Amniotic stem cell (primary cell): ENCODE measurements around the gene HLA-DQA1.
"Not testable (repeated sequence)": the region's sequence is repeated elsewhere in the genome, so short reads cannot be mapped to it uniquely, and the experiment has no call there.

ENCODE experiments used
- DNase-seq: peaks from one replicate; lab custom pipeline; 2025; lab: John Stamatoyannopoulos, UW

The HLA-DQA1 gene

DNA sequence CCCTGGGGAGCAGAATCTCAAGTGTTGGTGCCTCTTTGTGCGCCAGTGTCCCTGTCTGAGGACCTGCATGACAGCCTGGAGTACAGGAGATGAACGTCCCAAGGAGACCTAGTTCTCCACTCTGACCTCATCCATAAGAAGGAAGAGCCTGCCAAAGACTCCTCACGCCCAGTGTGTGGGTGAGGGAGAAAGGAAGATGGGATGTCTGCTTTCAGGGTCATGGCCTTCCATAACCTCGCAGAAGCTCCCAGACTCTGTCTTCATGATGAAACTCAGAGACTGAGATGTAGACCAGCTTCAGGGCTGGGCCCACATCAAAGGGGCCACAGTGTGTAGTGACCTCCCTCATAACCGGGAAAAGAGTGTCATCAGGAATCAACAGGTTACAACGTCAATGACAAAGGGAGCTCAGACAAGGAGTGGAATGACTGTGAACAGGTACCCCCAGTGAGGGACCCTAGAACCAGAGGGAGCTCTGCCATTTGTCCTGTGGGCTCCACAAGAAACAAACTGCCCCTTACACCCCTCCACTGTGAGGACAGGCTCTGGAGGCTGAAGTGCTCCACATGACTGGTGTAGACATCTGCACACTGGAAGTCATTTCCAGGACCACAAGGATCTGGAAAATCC lies 21.2 kb downstream of the HLA-DQA1 start:
- no peak for DNase-seq

DNA sequence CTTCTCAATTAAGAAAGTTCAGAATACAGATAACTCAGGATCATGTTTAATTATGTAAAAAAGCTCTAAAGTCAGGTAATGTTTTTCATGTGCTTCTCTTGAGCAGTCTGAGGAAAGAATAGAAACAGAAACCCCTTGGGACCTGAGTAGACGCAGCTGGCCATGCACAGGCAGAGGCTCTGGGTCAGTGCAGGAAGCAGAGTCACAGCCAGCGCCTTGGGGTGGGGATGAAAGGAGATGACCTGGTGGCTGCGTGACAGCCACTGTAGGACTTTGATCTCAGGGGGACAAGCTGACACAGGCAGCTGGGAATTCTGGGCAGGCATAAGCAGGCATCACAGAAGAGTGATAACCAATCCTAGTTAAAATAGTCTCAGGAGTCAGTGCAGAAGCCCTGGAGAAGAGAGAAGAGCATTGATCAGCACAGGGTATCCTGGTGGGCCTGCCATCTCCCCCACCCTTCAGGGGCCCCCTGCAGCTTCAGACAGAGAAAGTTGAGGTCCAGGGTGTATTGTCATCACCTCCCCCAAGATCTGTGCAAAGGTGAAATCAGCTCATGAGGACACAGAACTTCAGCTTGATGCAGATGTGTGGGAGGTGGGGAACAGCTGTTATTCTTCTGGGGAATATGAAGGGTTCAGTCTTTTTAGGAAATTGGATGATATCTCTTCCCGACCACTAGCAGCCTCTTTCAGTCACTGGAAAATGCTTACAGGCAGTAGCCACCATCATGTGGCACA lies 22.8 kb downstream of the HLA-DQA1 start:
- no peak for DNase-seq

DNA sequence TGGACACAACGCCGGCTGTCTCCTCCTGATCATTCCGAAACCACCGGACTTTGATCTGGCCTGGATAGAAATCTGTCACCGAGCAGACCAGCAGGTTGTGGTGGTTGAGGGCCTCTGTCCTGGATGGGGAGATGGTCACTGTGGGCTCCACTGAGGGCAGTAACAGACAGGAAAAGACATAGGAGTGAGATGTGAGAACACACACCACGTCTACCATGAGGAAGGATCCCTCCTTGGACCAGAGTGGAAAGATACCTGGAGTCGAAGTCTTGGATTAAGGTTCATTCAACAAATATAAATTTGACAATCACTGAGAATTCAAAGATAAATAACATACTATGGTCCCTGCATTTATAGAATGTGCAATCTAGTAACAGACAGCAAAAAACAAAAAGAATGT lies 24.9 kb downstream of the HLA-DQA1 start:
- DNase-seq, result no peak

DNA sequence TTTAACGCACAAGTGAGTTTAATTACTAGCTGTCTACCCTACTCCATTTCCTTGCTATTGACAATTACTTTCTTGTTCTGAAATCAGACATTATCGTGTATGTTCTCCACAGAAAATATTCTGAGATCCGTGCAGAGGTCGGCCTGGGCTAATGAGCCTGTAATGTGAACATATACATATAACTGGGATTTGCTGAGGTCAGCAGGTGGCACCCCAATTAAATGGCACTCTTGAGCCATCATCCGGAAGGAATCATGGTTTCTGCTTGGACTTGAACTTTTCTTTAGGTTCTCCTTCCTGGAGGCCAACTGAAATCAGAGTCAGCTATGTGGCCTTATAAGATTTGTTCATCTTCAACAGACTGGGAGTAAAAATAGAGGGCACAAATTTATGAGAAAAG lies 25.6 kb downstream of the HLA-DQA1 start:
- DNase-seq, result no peak

DNA sequence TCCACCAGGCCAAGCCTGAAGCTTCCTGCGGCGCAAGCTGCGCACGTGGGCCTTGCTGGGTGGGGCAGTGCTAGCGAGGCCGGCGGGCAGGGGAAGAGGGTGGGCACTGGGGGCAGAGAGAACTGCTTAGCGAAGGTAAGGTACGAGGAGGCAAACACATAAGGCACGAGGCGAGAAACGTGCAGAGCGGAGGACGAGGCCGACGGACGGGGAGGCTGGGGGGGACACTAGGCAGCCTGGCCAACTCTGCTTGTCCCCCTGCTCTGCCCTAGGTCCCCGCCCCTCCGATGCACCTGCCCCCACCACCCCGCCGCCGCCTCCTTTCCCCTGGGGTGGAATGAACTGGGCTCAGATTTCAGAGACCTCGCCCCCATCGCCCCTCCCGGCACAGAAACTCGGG lies 27.1 kb downstream of the HLA-DQA1 start:
- no peak for DNase-seq

DNA sequence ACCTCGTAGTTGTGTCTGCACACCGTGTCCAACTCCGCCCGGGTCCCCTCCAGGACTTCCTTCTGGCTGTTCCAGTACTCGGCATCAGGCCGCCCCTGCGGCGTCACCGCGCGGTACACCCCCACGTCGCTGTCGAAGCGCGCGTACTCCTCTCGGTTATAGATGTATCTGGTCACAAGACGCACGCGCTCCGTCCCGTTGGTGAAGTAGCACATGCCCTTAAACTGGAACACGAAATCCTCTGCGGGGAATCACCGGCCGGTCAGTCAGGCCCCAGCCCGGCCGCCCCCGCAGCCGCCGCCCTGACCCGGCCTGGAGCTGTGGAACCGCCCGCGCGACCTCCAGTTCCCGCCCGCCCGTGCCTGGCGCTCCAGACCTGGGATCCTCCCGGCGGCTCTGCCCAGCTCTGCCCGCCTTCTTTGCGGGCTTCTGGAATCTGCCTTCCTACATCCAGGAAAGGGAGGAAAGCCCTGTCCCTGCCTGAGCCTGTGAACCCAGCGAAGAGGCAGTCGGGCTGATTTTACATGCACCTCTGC lies 27.7 kb downstream of the HLA-DQA1 start:
- DNase-seq, result no peak

DNA sequence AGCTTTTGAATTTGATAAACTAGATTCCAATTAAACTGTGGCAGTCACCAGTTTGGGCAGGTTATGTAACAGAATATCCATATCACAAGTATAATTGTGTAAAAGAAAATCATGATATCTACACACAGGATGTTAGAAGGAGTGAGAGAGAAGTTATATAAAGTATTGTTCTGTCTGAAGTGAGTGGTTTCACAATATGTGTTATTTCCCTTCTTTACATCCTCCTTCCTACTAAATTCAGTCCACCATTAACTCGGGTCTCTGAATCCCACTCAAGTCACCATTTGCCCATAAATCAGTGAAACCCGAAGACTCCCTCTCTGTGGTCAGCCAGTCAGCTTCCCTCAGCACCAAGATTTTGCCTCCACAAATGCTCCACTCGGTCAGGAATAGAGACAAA lies 28.5 kb downstream of the HLA-DQA1 start:
- no peak for DNase-seq

DNA sequence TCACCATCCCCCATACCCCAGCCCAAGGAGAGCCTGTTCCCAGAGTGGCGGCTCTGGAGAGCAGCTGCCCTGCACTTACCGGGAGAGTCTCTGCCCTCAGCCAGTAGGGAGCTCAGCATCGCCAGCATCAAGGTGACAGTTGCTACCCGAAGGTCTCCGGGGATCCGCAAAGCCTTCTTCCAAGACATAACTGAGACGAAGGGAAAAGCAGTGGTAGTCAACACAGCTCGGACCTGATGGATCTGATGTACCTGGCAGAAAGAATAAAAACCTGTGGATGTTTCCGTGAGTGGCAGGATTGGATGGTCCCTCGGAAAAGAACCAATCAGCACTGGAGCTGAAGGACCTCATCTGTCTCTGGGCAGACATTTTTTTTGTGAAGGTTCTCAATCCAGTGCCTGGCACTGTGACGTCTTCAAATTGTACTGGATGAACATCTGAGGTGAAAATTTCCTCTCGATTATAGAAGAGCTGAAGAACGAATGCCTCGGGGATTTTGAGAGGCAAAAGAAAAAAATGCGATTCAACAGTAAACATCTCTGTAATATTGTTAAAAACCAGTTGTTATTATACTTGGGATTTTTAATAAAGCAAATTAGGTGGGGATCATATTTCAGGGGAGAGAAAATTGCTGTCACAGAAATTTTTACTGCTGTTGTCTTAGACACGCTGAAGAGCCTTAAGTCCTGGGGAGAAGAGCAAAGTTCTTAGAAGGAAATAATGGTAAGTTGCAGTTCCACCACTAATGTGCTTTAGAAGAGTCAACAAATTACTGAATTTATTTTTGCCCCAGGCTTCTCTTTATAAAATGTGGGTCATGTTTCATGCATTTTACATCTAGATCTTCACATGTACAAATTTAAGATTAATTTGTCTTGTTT lies 29.5 kb downstream of the HLA-DQA1 start, which contains the start of gene HLA-DQB1:
Gene HLA-DQB1 (minus strand): TSS at position 238 of the 881 bp plus-strand sequence. CDS start 50 bp downstream, at position 188.
- DNase-seq, result no peak

DNA sequence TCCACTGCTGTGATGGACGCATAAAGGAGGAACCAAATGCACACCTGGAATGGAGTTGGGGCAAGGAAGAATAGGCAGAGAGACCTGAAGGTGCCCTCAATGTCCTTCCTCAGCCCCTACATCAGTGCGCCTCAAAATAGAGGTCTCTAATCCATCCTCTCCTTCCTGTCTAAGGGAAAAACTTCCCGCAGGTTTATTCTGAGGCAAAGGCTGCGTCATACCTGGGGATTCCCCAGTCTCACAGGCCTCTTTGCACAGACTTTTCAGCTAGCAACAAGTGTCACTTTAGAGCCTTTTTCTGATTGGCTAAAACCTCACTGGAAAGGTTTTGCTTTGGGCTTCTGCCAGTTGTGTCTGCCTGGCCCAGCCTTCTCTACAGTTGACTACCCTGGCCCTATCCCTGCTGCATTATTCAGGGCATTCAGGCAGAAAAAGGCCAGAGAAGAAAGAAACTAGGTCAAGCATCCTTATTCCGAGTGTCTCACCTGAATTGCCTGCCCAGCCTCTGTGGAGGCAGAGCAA lies 31.1 kb downstream of the HLA-DQA1 start:
- no peak for DNase-seq

DNA sequence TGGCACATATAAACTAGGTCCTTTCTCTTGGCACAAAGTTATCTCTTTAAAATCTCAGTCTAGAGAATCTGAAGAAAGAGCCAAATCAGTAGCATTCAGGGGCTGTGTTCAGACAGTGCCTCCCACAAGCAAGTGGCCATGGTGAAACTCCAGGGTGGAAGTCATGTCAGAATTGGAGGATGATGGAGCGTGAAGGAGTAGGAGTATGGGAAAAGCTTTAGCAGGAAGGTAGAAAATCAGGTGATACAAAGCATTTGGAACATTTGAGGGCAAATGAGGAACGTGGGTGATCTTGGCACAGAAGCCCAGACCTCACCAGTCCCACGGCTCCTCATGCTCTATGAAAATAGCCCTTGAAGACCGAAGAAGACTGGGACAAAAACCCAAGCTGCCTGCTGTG lies 32.0 kb downstream of the HLA-DQA1 start:
- DNase-seq, result no peak

DNA sequence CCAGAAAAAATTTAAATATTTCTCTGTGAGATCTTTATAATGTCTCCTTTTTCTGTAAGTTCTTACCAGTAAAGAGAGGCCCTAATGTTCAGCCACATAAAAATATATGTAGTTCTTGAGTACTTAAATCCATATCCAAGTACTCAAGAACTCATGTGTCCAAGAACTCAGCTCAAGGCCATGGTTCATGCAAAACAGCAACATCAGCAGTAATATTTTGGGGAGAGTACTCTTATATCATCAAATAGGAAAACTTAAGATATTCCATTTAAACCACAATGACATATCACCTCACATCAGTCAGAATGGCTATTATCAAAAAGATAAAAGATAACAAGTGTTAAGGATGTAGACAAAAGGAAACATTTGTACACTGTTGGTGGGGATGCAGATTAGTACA lies 32.7 kb downstream of the HLA-DQA1 start:
- DNase-seq, result no peak

DNA sequence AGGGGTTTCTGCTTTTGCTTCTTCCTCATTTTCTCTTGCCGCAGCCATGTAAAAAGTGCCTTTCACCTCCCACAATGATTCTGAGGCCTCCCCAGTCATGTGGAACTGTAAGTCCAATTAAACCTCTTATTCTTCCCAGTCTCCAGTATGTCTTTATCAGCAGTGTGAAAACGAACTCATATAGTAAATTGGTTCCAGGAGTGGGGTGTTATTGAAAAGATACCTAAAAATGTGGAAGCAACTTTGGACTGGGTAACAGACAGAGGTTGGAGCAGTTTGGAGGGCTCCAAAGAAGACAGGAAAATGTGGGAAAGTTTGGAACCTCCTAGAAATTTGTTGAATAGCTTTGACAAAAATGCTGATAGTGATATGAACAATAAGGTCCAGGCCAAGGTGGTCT lies 34.7 kb downstream of the HLA-DQA1 start:
- not testable (repeated sequence) for DNase-seq

DNA sequence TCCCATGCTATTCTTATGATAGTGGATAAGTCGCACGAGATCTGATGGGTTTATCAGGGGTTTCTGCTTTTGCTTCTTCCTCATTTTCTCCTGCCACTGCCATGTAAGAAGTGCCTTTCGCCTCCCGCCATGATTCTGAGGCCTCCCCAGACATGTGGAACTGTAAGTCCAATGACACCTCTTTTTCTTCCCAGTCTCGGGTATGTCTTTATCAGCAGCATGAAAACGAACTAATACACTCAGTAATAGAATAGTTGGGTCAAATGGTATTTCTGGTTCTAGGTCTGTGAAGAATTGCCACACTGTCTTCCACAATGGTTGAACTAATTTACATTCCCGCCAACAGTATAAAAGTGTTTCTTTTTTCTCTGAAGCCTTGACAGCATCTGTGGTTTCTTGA lies 36.9 kb downstream of the HLA-DQA1 start:
- not testable (repeated sequence) for DNase-seq

DNA sequence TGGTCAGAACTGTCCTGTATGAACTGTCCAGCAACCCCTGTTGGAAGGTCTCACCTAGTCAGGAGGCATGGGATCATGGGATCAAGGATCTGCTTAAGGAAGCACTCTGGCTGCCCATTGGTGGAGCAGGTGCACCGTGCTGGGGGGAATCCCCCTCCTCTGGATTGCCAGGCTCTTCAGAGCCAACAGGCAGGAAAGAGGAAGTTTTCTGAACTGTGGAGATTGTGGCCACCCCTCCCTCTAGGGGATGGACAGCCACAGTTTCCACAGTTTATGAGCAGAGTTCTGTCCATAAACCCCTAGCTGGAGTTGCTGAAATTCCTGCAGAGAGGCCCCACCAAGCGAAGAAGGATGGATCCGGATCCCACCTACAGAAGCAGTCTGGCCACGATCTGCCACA lies 42.3 kb downstream of the HLA-DQA1 start:
- no peak for DNase-seq

DNA sequence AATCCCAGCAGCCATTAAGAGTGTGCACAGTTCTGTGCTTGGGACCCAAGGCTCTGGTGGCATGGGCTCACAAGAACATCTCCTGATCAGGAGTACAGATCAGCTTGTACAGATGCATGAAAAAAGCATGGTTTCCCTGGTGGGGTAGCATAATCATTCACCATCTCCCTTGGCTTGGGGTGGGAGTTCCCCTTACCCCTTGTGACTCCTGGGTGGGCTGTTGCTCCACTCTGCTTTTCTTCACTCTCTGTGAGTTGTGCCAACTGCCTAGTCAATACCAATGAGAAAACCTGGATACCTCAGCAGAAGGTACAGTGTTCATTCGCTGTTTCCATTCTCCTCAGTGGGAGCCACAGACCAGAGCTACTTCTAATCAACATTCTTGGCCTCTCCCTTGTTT lies 42.8 kb downstream of the HLA-DQA1 start:
- no peak for DNase-seq

DNA sequence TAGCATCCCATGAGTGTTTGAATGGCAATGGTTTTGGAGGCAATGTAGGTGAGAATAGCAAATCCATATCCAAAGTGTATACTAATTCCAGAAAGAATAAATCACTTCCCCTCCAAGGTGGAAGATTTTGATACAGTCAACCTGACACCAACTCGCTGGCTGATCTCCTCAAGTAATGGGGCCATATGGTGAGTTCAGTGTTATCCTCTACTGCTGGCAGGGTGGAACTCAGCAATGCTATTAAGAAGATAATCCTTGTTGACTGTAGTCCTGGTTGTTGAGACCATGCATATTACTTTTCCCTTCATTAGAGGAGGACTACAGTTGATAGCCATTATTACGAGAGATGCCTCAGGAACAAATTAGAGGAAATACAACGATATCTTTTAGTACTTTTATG lies 47.0 kb downstream of the HLA-DQA1 start:
- DNase-seq, result no peak

DNA sequence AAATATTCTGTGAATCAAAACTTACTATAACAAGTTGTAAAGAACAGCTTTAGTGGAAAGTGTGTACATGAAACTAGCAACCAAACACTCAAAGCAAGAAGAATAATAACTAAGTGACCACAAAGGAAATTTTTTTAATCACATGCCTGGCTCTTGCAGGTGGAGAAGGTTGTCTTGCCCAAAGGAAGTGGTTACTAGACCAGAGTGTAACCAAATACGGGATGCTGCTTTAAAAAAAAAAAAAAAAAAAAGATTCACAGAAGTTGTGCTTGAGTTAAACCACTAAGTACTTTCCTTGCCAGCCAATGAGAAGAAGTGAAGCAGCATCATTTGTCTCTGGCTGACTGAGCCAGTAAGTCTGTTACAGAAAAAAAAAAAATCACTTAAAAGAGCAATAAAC lies 48.4 kb downstream of the HLA-DQA1 start:
- DNase-seq, result no peak

DNA sequence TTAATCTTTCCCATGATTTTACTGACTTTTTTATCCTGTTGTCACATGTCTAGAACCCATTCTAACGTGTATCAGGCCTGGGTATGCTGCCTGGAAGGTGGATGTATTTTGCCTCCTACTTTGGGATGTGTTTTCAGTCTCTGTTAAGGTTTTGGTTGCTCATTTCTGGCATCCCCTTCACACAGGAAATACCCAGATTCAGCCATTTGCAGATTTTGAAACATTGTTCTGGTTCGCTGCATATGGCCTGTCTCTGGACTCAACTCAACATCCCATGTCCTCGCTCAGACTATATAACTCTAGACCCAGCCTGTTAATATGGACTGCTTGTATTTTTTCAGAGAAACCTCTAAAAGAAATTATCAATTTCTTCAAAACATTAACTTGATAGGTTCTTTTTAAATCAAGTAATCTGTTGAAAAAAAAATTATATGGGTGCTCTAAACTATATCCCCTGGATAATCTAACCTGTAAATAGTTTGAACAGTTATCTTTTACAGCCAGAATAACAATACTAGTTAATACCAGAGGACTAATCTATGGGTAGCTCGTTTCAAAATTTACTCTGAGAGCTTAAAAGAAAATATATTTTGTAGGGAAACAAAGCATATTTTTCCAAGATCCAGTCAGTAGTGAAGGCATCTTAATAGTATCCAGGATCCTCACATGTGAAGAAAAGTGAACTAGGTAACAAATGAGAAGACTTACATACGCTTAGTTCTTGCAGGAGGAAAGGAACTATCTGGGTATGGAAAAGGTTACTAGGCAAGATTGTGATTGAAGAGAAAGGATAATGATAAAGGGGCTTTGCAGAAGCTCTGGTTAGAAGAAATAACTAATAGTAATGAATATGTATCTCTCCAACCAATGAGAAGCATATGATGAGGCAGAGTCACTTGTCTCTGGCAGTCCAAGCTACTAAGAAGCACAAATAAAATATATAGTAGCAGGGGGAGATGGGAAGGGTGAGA lies 52.6 kb downstream of the HLA-DQA1 start:
- no peak for DNase-seq

DNA sequence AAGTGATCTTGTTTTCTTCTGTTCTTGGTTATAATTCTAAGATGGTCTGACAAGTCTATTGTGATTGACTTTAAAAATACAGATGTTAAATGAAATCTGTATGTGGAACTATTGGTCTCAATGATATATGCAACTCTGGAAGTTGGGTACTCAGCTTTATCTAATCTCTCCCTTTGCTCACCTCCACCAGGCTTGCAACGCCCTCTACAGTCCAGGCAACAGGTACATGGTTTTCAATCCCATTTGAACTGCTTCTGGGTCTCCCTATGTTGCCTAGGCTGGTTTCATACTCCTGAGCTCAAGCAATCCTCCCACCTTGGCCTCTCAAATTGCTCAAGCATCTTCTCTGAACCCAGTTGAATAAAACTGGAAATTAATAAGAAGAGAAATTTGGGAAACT lies 54.8 kb downstream of the HLA-DQA1 start:
- no peak for DNase-seq
